Ishikawa (cell line): Measurements from ENCODE around the gene SPAG6.

Source experiments
- CREB1 ChIP-seq: IDR thresholded peaks from 2 replicates; pipeline ENCODE4 v1.6.1; 2012; ENCODE audit warnings: low read depth
- EGR1 ChIP-seq: IDR thresholded peaks from 2 replicates; pipeline ENCODE4 v1.6.1; 2012
- ZBTB7A ChIP-seq: IDR thresholded peaks from 2 replicates; pipeline ENCODE4 v1.6.1; 2012; ENCODE audit warnings: low read depth

- no peak for TF ChIP-seq ZBTB7A
- no peak for TF ChIP-seq CREB1
- no peak for TF ChIP-seq EGR1
These were observed 26.5 kb upstream of the SPAG6 start for GRCh38 chr10:22318772-22319171.
